ENCODE measurements around the gene CCL4L2. TPM values are rescaled to one million over a fixed set of nuclear protein-coding genes. Genes with fewer than 3 reads are reported as not detected.
"Not testable (repeated sequence)": the region's sequence is repeated elsewhere in the genome, so short reads cannot be mapped to it uniquely, and the experiment has no call there.

Gene CCL4L2
- total RNA-seq, 1 experiment from 2014 or later = not detected

GRCh38 chr17:36219556-36219955 is 8.7 kb downstream of the CCL4L2 start:
- H3K9me3 ChIP-seq (ENCODE audit: low read length); H3K4me1 ChIP-seq (ENCODE audit: insufficient read depth, low read length); H3F3A ChIP-seq (ENCODE audit: low read length, unreplicated experiment); H3K36me3 ChIP-seq (ENCODE audit: low read depth, low read length); H3K79me2 ChIP-seq (ENCODE audit: low read length); H2AFZ ChIP-seq (ENCODE audit: low read length); ATAC-seq; BruUV-seq (replicated peaks); H3K4me2 ChIP-seq (ENCODE audit: low read length); H3K27ac ChIP-seq (ENCODE audit: low read length); H3K4me3 ChIP-seq (ENCODE audit: low read length); H3K9ac ChIP-seq (ENCODE audit: low read length); intact Hi-C loops (cut with micrococcal nuclease); POLR2A ChIA-PET (ENCODE audit: unreplicated experiment); H4K20me1 ChIP-seq (ENCODE audit: low read length); DNase-seq; H3K27me3 ChIP-seq (ENCODE audit: low read length); H3K9me2 ChIP-seq (replicated peaks; ENCODE audit: low read length); CTCF ChIA-PET: not testable (repeated sequence)

GRCh38 chr17:36220737-36221580 is 10.1 kb downstream of the CCL4L2 start:
- H2AFZ ChIP-seq (ENCODE audit: low read length); BruUV-seq (replicated peaks); H3K4me1 ChIP-seq (ENCODE audit: insufficient read depth, low read length); H3K27ac ChIP-seq (ENCODE audit: low read length); H3K9me2 ChIP-seq (replicated peaks; ENCODE audit: low read length); H4K20me1 ChIP-seq (ENCODE audit: low read length); H3K27me3 ChIP-seq (ENCODE audit: low read length); CTCF ChIA-PET; H3K9me3 ChIP-seq (ENCODE audit: low read length); ATAC-seq; H3K36me3 ChIP-seq (ENCODE audit: low read depth, low read length); H3F3A ChIP-seq (ENCODE audit: low read length, unreplicated experiment); H3K79me2 ChIP-seq (ENCODE audit: low read length); intact Hi-C loops (cut with micrococcal nuclease); H3K4me3 ChIP-seq (ENCODE audit: low read length); DNase-seq; H3K9ac ChIP-seq (ENCODE audit: low read length); H3K4me2 ChIP-seq (ENCODE audit: low read length); POLR2A ChIA-PET (ENCODE audit: unreplicated experiment): not testable (repeated sequence)

- H3K4me2 ChIP-seq (ENCODE audit: low read length); H3K27ac ChIP-seq (ENCODE audit: low read length); H3K9me3 ChIP-seq (ENCODE audit: low read length); DNase-seq; ATAC-seq; H3K79me2 ChIP-seq (ENCODE audit: low read length); POLR2A ChIA-PET (ENCODE audit: unreplicated experiment); H2AFZ ChIP-seq (ENCODE audit: low read length); H4K20me1 ChIP-seq (ENCODE audit: low read length); H3K27me3 ChIP-seq (ENCODE audit: low read length); intact Hi-C loops (cut with micrococcal nuclease); H3K4me3 ChIP-seq (ENCODE audit: low read length); BruUV-seq (replicated peaks); CTCF ChIA-PET; H3K4me1 ChIP-seq (ENCODE audit: insufficient read depth, low read length); H3K9ac ChIP-seq (ENCODE audit: low read length); H3K9me2 ChIP-seq (replicated peaks; ENCODE audit: low read length); H3K36me3 ChIP-seq (ENCODE audit: low read depth, low read length); H3F3A ChIP-seq (ENCODE audit: low read length, unreplicated experiment): not testable (repeated sequence)
These were observed 10.8 kb downstream of the CCL4L2 start for GRCh38 chr17:36221581-36222100.

- H3K9me3 ChIP-seq (ENCODE audit: low read length); intact Hi-C loops (cut with micrococcal nuclease); H3K27me3 ChIP-seq (ENCODE audit: low read length); H3K4me1 ChIP-seq (ENCODE audit: insufficient read depth, low read length); H3K9me2 ChIP-seq (replicated peaks; ENCODE audit: low read length); POLR2A ChIA-PET (ENCODE audit: unreplicated experiment); H2AFZ ChIP-seq (ENCODE audit: low read length); H3F3A ChIP-seq (ENCODE audit: low read length, unreplicated experiment); CTCF ChIA-PET; H3K27ac ChIP-seq (ENCODE audit: low read length); H4K20me1 ChIP-seq (ENCODE audit: low read length); H3K4me3 ChIP-seq (ENCODE audit: low read length); H3K9ac ChIP-seq (ENCODE audit: low read length); BruUV-seq (replicated peaks); DNase-seq; ATAC-seq; H3K79me2 ChIP-seq (ENCODE audit: low read length); H3K36me3 ChIP-seq (ENCODE audit: low read depth, low read length); H3K4me2 ChIP-seq (ENCODE audit: low read length): not testable (repeated sequence)
These were observed 12.1 kb downstream of the CCL4L2 start for GRCh38 chr17:36222967-36223366.

- intact Hi-C loops (cut with micrococcal nuclease); POLR2A ChIA-PET (ENCODE audit: unreplicated experiment); ATAC-seq: not testable (repeated sequence)
These were observed 18.8 kb downstream of the CCL4L2 start for GRCh38 chr17:36229644-36230043.

GRCh38 chr17:36242046-36242445 is 31.2 kb downstream of the CCL4L2 start:
- H3K79me2 ChIP-seq (ENCODE audit: low read length); H3K27me3 ChIP-seq (ENCODE audit: low read length); DNase-seq; H3K4me1 ChIP-seq (ENCODE audit: insufficient read depth, low read length); H3K27ac ChIP-seq (ENCODE audit: low read length); ATAC-seq; POLR2A ChIA-PET (ENCODE audit: unreplicated experiment); intact Hi-C loops (cut with micrococcal nuclease); H4K20me1 ChIP-seq (ENCODE audit: low read length); H3K4me2 ChIP-seq (ENCODE audit: low read length); H3K36me3 ChIP-seq (ENCODE audit: low read depth, low read length); H2AFZ ChIP-seq (ENCODE audit: low read length); CTCF ChIA-PET; BruUV-seq (replicated peaks); H3K4me3 ChIP-seq (ENCODE audit: low read length); H3F3A ChIP-seq (ENCODE audit: low read length, unreplicated experiment); H3K9me2 ChIP-seq (replicated peaks; ENCODE audit: low read length); H3K9me3 ChIP-seq (ENCODE audit: low read length); H3K9ac ChIP-seq (ENCODE audit: low read length): not testable (repeated sequence)

More at GRCh38 chr17:36229644-36230043, 18.8 kb downstream of the CCL4L2 start:
- H3K4me3 ChIP-seq (ENCODE audit: low read length); H3K36me3 ChIP-seq (ENCODE audit: low read depth, low read length); H3K9me2 ChIP-seq (replicated peaks; ENCODE audit: low read length); H3K27ac ChIP-seq (ENCODE audit: low read length); H3K27me3 ChIP-seq (ENCODE audit: low read length); H2AFZ ChIP-seq (ENCODE audit: low read length); H3K4me1 ChIP-seq (ENCODE audit: insufficient read depth, low read length); H3K9me3 ChIP-seq (ENCODE audit: low read length); H3K9ac ChIP-seq (ENCODE audit: low read length); BruUV-seq (replicated peaks); H3K4me2 ChIP-seq (ENCODE audit: low read length); H4K20me1 ChIP-seq (ENCODE audit: low read length); CTCF ChIA-PET; H3F3A ChIP-seq (ENCODE audit: low read length, unreplicated experiment); DNase-seq; H3K79me2 ChIP-seq (ENCODE audit: low read length): not testable (repeated sequence)
